Sigmoid colon (tissue), 3 donors: ENCODE results near the gene ACOT13.
A peak's percentile ranks its signal among the peaks of the same experiment; 100 is the strongest.

Source experiments
- CTCF ChIP-seq, 4 experiments: fragments of 450-650 bp in 3 of 4; fragments of 200-600 bp in 1 of 4; IDR thresholded peaks; one replicate each; pipeline ENCODE4 v1.5.1; 2016 to 2019; ENCODE audit warnings: antibody characterized with exemption in 4 of 4, mild to moderate bottlenecking in 3 of 4, moderate library complexity in 2 of 4
- POLR2A ChIP-seq, 2 donors: fragments of 450-650 bp; IDR thresholded peaks; one replicate each; pipeline ENCODE4 v1.6.1; 2016; ENCODE audit warnings: antibody characterized with exemption in 2 of 2, mild to moderate bottlenecking in 2 of 2, moderate library complexity in 2 of 2

- TF ChIP-seq POLR2A (IDR thresholded peaks at IDR 0.05) (peak; percentile 82 to 85), CTCF (IDR thresholded peaks at IDR 0.05) (no peak)
Measured at GRCh38 chr6:24721461-24722215, 54.8 kb downstream of the ACOT13 start.
